ENCODE measurements around the gene CCDC91.

The CCDC91 gene

DNA sequence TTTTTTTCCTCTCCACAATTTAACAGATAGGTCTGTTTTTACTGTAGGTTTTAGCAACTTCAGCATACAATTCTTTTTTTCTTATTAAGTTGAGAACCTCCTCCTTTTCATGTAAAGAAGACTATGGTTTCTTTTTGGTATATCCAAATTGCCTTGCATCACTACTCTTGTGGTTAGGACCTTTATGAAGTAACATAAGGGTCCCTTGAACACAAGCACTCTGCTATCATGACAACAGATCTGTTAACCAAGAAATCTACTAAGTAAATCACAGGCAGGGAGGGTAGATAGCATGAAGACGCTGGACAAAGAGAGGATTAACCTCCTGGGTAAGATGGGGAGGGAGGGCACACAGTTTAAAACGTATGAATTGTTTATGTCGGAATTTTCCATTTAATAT is 380.6 kb downstream of the CCDC91 start:
- H3K9me2 ChIP-seq (replicated peaks; ENCODE audit: insufficient read depth, low read length) = no peaks in the 10 kb centered on the region
- no peaks in the 10 kb centered on the region for H4K20me1 ChIP-seq (ENCODE audit: low read depth, low read length)
- no peak for TF ChIP-seq EZH2phosphoT487 (conservative IDR thresholded peaks at IDR 0.05; ENCODE audit: low read length)
- no peak for TF ChIP-seq CTCF (IDR thresholded peaks at IDR 0.05; ENCODE audit: insufficient read depth, low read length, poor library complexity, severe bottlenecking)
- H2AFZ ChIP-seq (ENCODE audit: low read depth, low read length, severe bottlenecking) = no peak overlapping the region
- H3F3A ChIP-seq (ENCODE audit: insufficient read depth) = no peaks in the 10 kb centered on the region
- no peak overlapping the region for H3K27ac ChIP-seq (ENCODE audit: low read depth, low read length)
- no peaks in the 10 kb centered on the region for H3K79me2 ChIP-seq (ENCODE audit: insufficient read depth, low read length)
- H3K36me3 ChIP-seq (ENCODE audit: low read length) = no peaks in the 10 kb centered on the region
- H3K4me3 ChIP-seq (ENCODE audit: insufficient read depth, low read length, poor library complexity, severe bottlenecking) = no peak overlapping the region
- no peak overlapping the region for H3K4me2 ChIP-seq (ENCODE audit: low read depth, low read length, poor library complexity, severe bottlenecking)
- H3K9ac ChIP-seq (ENCODE audit: low read length) = no peak overlapping the region
- H3K27me3 ChIP-seq (ENCODE audit: low read length) = no peaks in the 10 kb centered on the region
- H3K9me3 ChIP-seq (ENCODE audit: insufficient read depth, low read length) = no peaks in the 10 kb centered on the region

DNA sequence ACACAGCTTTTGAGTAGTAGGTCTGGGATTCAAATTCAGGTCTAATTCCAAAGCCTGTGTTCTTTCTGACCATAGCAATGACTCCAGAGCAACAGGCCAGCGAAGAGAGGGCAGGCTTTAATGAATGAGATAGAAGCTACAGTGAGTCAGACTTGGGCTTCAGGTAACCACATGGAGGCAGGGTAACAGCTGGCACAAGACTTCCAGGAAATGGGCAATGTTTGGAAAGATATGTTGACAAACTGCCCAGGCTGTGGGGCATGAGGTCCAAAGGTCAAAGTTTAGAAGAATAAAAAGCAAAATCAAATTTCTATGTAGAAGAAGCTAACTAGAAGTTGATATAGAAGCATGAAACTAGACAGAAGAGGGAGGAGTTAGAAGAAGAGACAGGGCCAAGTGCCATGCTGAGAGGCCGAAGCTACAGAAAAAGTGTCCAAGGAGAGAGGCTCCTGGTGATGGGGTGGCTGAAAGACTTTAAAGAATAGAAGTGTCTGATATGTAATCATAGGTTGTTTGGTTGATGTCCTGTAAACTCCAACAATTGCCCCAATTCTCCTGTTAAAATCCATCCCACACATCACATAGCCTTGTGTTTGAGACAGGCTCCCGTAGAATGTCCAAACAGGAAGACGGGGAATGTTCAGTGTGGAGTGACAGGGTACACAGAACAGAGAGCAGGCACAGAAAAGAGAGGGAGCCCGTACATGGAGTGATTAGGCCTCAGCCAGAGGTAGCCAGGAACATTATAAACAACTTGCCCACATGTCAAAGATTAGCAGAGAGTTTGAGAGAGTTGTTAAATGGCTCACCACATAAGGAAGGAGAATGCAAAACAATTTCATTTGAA is 384.7 kb downstream of the CCDC91 start:
- no peak overlapping the region for H2AFZ ChIP-seq (ENCODE audit: low read depth, low read length, severe bottlenecking)
- TF ChIP-seq CTCF (IDR thresholded peaks at IDR 0.05; ENCODE audit: insufficient read depth, low read length, poor library complexity, severe bottlenecking) (no peak), EZH2phosphoT487 (conservative IDR thresholded peaks at IDR 0.05; ENCODE audit: low read length) (no peak)
- no peak overlapping the region for H3K27ac ChIP-seq (ENCODE audit: low read depth, low read length)
- H3K4me2 ChIP-seq (ENCODE audit: low read depth, low read length, poor library complexity, severe bottlenecking) = no peak overlapping the region
- H3K9ac ChIP-seq (ENCODE audit: low read length) = no peak overlapping the region
- no peaks in the 10 kb centered on the region for H3K36me3 ChIP-seq (ENCODE audit: low read length)
- H3K9me3 ChIP-seq (ENCODE audit: insufficient read depth, low read length) = no peaks in the 10 kb centered on the region
- no peaks in the 10 kb centered on the region for H3K79me2 ChIP-seq (ENCODE audit: insufficient read depth, low read length)
- no peaks in the 10 kb centered on the region for H3K27me3 ChIP-seq (ENCODE audit: low read length)
- no peaks in the 10 kb centered on the region for H4K20me1 ChIP-seq (ENCODE audit: low read depth, low read length)
- no peak overlapping the region for H3K4me3 ChIP-seq (ENCODE audit: insufficient read depth, low read length, poor library complexity, severe bottlenecking)
- H3F3A ChIP-seq (ENCODE audit: insufficient read depth) = no peaks in the 10 kb centered on the region
- no peaks in the 10 kb centered on the region for H3K9me2 ChIP-seq (replicated peaks; ENCODE audit: insufficient read depth, low read length)

DNA sequence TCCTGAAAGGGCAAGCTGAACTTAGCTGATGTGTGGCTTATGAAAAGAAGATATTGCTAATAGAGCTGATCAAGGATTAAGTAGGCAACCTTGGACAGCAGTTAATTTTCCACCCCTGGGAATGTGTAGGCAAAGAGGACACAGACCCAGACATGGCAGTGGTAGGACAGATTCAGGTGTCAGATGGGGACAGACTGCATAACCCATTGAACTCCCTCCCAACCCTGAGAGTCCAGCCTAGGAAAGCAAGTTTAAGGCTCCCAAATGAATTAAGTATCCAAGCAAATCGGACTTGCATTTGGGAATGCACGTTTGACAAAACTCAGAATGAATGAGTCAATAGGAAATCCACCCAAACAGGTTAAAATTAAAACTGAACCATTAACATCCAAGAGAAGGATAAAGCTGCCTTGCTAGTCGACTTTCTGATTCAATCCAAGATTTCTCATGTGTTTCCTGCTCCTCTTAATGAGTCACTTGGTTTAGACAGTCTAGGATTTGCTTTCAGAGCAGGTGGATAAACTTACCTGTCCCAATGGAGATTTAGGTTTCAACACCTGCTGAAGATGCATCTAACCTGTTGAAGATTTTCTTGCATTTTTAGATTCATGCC is 385.4 kb downstream of the CCDC91 start:
- H2AFZ ChIP-seq (ENCODE audit: low read depth, low read length, severe bottlenecking) = no peak overlapping the region
- H3K4me3 ChIP-seq (ENCODE audit: insufficient read depth, low read length, poor library complexity, severe bottlenecking) = no peak overlapping the region
- no peak overlapping the region for H3K4me2 ChIP-seq (ENCODE audit: low read depth, low read length, poor library complexity, severe bottlenecking)
- no peaks in the 10 kb centered on the region for H3K27me3 ChIP-seq (ENCODE audit: low read length)
- H3K9me2 ChIP-seq (replicated peaks; ENCODE audit: insufficient read depth, low read length) = no peaks in the 10 kb centered on the region
- no peaks in the 10 kb centered on the region for H3K36me3 ChIP-seq (ENCODE audit: low read length)
- no peaks in the 10 kb centered on the region for H3F3A ChIP-seq (ENCODE audit: insufficient read depth)
- H3K9me3 ChIP-seq (ENCODE audit: insufficient read depth, low read length) = no peaks in the 10 kb centered on the region
- no peaks in the 10 kb centered on the region for H3K79me2 ChIP-seq (ENCODE audit: insufficient read depth, low read length)
- no peaks in the 10 kb centered on the region for H4K20me1 ChIP-seq (ENCODE audit: low read depth, low read length)
- no peak overlapping the region for H3K9ac ChIP-seq (ENCODE audit: low read length)
- H3K27ac ChIP-seq (ENCODE audit: low read depth, low read length) = no peak overlapping the region
- no peak for TF ChIP-seq CTCF (IDR thresholded peaks at IDR 0.05; ENCODE audit: insufficient read depth, low read length, poor library complexity, severe bottlenecking)
- no peak for TF ChIP-seq EZH2phosphoT487 (conservative IDR thresholded peaks at IDR 0.05; ENCODE audit: low read length)

Measured in SU-DHL-6 (cell line).